Epidermal melanocyte (primary cell): ENCODE data around the gene TMPRSS6.
A peak's percentile ranks its signal among the peaks of the same experiment; 100 is the strongest.

Source experiments
- DNase-seq: peaks from one replicate; pipeline ENCODE4 v3.0.0; 2011; ENCODE audit warnings: low spot score; ENCODE audit not compliant: insufficient read length

TMPRSS6 gene

DNA sequence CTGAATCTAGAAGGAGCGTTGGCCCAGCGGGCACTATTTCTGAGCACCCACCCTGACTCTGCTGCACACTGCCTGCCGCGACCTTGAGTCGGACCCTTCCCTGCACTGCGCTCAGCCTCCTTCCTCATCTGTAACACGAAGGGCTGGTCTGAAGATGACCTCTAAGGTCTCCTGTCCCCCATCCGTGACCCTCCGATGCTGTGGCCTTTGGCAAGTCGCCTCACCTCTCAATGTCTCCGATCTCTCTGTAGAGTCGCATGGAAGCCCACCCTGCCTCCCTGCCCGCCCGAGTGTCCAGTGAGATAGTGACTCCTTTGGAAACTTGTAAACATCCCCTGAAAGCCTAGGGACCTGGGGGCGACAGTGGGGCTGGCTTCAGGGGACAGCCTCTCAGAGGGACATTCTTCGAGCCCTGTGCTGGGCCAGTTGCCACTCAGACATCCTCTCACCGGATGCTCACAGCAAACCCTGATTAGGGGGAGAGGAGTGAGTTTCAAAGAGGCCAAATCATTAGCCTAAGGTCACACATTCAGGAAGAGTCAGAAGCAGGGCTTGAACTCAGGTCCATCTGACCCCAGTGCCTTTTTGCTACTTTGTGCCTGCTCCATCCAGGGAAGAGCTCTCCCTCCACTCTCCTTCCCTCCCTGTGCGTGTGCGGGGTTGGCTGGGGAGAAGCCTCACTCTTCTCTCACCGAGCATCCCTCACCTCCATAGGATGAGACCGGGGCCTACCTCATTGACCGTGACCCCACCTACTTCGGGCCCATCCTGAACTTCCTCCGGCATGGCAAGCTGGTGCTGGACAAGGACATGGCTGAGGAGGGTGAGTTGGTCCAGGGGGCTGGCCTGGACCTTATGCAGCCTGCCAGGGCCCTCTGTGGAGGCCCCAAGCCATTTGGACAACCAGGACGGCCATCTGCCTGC lies 56.9 kb downstream of the TMPRSS6 start:
- no peak for DNase-seq

DNA sequence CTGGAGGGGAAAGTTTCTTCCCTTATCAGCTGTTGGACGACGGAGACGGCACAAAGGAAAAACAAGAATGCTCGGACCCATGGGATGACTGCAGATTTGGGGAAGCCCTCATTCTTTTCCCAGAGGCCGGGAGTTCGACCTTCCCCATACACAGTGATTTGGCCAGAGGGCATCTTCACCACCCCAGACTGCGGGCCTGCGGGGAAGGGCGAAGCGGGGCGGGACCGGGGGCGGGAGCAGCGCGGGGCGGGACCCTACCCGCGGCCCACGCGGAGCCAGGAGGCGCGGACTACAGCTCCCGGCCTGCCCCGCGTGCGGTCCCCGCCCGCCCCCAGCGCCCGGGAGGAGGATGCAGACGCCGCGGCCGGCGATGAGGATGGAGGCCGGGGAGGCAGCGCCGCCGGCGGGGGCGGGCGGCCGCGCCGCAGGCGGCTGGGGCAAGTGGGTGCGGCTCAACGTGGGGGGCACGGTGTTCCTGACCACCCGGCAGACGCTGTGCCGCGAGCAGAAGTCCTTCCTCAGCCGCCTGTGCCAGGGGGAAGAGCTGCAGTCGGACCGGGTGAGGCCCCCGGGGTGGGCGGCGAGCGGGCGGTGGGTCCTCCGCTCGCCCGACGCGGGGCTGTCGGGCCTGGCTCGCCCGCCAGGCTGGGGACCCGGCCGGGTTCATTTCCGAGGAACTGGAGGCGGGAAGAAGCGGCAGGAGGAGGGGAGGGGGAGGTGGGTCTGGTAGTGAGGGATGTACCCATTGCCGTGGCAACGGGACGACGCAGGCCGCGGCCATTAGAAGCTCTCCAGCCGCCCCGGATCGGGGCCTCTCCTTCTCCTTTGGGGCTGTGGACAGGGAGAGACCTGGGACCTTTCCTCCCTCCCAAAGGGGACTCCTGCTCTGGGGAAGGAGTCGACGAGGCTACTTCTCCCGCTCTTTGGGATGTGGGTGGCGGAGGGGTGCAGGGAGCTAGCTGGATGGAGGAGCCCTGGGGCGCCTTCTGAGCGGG lies 57.8 kb downstream of the TMPRSS6 start, which contains the start of gene KCTD17:
TSS of gene KCTD17 (plus strand) at position 352 of the 995 bp plus-strand sequence. CDS start at position 371, 19 bp downstream.
- DNase-seq: peak; percentile 92

DNA sequence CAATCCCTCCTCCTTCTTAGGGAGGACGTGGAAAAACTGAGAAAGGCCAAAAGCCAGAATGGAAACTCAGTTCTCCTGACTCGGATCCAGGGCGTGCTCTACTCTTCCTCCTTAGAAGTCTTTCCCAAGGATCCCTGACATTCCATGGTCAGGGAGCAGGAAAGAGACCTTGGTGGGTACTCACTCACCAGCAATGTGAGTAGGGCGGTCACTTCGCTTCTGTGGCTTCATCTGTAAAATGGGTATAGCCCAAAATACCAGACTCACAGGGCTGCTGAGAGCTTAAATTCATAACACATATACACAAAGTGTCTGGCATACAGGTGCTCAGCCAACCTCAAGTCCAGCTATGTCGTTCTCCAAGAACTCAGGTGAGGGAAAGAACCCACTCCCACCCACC lies 58.6 kb downstream of the TMPRSS6 start:
- DNase-seq: no peak

DNA sequence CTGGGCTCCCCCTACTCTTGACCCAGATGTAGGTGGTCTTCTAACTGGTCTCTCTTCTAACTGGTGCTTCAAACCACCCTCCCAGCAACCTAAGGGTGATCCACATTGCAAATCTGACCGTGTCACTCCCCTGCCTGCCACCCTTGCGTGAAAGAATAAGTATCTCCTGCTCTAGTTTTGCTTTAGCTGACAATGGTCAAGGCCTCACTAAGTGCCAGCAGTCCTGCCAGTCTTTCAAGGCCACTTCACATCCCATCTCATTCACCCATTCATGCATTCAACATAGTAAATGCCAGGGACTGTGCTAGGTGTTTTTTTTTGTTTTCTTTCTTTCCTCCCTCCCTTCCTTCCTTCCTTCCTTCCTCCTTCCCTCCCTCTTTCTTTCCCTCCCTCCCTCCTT lies 60.3 kb downstream of the TMPRSS6 start:
- no peak for DNase-seq

DNA sequence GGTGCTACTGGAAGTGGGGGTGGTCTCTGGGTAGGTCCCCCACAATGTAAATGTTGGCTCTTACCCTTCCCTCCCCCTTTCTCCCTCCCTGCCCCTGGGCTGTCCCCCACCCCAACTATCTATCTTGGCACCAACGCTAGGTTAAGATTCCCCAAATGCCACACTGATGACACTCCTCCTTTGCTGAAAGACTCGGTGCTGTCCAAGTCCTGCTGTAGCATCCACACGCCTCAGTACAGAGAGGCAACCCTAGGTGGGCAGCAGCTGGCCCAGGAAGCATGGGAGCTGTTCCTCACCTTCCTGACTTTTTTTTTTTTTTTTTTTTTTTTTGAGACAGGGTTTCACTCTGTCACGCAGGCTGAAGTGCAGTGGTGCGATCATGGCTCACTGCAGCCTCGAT lies 61.4 kb downstream of the TMPRSS6 start:
- no peak for DNase-seq

DNA sequence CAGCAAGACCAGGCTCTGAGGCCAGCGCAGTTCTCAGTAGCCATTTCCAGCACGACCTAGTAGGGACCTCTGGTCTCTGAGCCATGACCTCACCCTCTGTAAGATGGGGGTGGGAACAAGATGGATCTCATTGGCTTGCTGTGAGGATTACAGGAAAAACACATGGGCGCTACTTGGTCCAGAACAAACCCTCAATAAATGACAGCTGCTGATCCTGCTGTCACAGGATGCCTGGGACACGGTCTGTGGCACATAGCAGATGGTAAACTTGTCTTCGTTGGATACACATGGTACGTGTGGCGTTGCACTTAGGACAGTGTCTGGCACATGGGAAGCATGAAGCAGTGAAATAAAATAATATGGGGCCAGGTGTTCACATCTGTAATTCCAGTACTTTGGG lies 62.5 kb downstream of the TMPRSS6 start:
- no peak for DNase-seq

DNA sequence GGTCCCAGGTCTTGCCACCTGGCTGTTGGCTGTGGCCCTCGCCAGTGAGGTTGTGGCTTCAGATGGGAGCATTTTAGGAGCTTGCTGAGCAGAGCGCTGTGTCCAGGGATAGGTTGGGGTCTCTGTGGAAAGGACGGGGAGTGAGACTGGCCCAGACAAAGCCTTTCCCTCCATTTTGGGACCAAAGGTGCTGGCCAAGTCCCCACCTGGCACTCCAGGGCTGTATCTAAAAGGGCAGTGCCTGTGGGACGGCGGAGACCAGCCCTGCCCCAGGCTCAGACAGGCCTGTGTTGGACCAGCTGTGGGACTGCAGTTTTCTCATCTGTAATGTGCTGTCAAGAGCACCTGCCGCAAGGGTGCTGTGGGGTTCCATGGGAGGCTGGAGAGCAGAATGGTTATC lies 62.9 kb downstream of the TMPRSS6 start:
- no peak for DNase-seq

DNA sequence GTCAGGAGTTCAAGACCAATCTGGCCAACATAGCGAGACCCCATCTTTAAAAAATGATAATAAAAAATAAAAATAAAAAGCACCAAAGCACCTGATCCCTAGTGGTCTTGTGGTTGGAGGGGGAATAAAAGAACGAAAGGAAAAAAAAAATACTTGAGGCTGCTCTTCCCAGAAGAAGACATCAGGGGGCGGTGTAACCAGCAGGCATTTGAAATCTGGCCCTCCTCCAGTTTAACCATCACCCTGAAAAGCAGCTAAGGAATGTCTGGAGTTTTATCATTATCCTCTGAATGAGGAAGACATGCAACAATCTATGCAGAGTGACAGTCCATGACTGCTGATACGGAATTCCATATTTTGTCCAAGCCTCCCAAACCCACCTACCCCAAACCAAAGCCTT lies 63.6 kb downstream of the TMPRSS6 start:
- DNase-seq: peak; percentile 62

DNA sequence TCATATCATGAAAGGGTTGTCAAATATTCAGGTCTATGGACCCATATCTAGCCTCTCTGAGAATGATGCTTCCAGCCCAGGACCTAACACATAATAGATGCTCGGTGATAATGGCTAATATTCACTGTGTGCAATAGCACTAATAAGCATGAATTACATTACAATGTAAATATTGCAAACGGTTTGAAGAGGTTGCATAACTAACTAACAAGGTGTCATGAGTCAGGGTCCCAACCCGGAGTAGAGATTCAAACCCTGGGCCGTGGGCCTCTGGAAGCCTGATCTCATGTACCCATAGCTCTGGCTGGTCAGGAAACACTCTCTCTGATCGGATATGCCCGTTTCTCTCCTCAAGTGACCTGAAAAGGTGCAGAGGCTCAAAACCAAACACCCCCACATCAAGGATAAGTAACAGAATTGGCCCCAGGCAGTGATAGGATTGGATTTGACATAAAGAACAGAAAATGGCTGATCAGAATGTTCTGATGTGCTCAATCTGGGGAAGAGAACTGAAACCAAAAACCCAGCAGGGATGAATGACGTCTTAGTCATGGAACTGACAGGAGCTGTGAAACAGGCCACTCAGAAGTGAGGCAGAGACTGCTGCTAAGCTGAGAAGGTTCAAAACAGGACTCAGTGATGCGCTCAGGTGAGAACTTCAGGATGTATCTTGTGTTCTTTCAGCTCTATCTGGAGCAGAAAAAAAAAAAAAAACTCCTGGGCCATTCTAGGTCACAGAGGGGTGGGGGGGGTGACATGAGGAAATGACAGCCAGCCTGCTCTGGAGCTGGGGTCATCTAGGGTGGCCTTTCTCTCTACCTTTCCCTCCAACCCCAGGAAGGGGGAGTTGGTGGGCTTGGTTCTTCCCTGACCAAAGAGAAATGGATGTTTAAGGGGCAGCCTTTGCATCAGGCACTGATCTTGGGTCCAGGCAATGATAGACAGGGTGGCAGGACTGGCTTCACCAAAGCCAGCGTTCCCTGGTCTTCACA lies 64.6 kb downstream of the TMPRSS6 start:
- no peak for DNase-seq

DNA sequence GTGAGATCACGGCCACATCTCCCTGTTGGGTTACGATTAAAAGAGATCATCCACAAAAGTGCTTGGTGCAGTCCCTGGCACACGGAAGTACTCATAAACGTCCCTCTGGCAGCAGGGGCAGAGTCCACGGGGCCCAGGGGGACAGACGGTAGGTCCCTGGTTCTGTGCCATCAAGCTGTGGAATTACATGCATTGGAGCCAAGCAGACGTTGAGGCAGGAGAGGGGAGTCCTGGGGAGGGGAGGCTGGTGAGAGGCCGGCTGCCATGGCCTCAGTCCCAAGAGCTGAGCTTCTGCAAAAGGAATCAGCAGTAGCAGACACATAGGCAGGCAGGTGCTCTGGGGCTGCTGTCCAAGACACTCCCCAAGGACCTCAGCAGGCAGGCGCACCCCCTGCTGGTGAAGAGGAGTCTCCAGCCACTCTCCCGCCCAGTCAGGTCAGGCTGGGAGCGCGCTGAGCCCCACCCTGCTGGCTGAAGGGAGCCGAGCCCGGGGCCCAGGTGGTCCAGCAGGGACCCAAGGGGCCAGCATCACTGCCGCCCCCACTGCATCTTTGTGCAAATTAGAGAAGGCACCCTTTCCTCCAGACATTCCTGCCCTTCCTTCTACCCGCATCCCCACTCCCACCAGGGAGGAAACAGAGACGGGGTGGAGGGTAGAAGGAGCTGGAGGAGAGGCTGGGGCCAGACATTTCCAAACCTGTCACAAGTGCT lies 65.5 kb downstream of the TMPRSS6 start:
- DNase-seq: no peak

DNA sequence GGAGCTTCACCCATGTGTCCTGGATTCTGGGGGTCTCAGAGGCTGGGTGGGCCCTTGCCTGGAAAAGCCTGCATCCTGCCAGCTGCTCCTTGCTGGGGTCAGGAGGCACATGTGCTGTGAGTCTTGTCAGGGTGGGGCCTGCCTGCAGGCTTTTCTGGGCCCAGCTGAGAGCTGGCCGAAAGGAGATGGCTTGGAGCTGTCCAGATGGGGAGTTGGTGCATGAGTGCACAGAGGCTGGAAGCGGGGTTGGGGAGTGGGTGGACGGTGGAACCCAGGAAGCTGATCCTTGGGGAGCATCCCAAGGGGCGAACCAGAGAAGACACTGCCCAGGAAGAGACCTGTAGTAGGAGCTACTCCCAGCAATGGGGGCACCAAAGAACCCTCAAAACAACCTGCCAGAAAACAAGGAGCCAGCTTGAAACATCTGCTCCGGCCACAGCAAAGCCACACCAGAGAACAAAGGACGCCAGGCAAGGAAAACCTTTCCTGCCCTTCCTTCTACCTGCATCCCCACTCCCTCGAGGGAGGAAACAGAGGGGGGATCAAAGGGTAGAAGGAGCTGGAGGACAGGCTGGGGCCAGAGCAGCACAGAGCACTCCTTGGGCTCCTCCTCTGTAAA lies 66.2 kb downstream of the TMPRSS6 start:
- DNase-seq: no peak

DNA sequence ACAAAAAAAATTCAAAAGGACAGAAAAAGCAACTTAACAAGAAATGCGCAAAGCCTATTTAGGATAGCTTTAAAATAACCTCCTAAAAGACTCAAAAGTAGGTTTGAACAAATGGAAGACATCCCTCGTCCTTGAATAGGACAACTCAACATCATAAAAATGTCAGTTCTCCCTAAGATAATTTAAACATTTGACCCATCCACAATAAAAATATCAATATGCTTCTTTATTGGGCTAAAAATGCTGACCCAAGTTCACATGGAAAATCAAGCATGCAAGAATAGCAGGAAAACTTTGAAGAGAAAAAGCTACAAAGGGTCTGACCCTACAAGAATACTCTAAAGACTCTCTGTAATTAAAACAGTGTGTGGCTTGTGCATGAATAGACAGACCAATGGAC lies 70.0 kb downstream of the TMPRSS6 start:
- DNase-seq: no peak

DNA sequence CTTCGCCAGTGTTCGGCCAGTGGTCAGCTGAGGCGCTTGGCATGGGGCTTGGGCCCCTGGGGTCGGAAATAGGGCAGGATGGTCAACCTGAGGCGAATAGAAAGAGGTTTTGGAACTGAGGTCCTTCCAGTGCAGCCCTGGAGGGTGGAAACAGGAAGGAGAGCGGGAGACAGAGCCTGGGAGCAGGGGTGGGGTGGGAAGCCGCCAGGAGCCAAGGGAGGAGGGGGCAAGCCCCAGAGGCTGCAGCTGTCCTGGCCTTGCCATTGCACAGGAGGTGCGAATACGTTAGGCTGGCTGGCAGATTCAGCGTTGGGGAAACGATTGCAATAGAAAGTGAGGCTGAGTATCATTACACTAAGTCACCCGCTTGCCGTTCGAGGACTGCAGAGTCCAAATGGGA lies 71.8 kb downstream of the TMPRSS6 start:
- DNase-seq: no peak

DNA sequence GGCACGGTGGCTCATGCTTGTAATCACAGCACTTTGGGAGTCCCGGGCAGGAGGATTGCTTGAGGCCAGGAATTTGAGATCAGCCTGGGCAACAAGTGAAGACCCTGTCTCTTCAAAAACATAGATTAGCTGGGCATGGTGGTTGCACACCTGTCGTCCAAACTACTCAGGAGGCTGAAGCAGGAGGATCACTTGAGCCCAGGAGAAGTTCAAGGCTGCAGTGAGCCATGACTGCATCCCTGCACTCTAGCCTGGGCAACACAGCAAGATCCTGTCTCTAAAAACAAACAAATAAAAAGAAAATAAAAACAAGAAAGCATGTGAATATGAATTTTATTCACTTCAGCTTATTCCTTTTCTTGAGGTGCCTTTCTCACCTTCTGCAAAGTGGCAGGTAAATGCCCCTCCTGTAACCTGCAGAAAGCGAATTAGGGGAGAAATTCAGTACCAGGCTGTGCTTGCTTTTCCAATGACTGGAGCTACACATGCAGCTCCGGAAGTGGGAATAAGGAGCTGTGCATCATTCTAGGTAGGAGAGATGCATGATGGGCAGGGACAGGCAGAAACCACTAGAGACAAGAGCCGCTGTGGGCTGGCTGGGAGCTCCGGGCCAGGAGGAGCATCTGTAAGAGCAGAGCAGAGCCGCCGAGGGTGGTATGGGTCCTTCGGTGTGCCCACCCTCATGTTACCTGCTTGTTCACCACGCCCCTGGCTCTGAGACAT lies 72.7 kb downstream of the TMPRSS6 start:
- DNase-seq: no peak

DNA sequence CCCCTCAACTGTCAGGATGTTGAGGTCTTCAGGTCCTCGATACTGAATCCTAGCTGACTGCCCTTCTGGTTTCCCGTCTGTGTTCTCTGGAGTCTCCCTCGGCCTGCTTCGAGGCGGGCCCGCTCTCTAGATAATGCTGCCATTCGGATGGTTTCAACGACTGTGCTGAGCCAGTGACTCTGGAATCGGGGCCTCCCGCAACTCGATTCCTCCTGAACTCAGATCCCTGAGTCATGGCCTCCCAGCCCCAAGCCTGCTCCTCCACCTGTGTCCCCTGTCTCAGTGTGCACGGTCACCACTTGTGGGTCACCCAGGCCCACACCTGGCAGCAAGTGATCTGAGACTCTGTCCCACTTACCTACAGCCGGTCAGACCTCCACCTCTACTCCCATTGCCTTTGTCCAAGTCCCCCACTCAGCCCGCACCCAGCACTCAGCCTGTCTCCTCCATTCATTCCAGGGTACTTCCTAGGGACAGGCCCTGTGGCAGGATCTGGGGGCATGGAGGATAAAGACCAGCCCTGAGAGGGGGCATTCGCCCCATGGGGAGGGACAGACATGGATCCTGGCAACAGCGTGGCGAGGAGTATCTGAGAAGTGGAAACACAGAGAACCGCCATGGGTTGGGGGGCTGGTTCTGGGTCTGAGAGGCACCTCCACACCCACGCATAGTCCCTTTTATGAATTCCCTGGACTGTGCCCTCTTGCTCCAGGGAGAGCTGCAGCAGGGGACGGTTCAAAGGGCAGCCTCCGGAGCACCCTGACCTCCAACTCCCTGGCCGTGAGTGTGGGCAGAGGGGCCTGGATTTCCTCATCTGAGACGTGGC lies 75.7 kb downstream of the TMPRSS6 start:
- no peak for DNase-seq

DNA sequence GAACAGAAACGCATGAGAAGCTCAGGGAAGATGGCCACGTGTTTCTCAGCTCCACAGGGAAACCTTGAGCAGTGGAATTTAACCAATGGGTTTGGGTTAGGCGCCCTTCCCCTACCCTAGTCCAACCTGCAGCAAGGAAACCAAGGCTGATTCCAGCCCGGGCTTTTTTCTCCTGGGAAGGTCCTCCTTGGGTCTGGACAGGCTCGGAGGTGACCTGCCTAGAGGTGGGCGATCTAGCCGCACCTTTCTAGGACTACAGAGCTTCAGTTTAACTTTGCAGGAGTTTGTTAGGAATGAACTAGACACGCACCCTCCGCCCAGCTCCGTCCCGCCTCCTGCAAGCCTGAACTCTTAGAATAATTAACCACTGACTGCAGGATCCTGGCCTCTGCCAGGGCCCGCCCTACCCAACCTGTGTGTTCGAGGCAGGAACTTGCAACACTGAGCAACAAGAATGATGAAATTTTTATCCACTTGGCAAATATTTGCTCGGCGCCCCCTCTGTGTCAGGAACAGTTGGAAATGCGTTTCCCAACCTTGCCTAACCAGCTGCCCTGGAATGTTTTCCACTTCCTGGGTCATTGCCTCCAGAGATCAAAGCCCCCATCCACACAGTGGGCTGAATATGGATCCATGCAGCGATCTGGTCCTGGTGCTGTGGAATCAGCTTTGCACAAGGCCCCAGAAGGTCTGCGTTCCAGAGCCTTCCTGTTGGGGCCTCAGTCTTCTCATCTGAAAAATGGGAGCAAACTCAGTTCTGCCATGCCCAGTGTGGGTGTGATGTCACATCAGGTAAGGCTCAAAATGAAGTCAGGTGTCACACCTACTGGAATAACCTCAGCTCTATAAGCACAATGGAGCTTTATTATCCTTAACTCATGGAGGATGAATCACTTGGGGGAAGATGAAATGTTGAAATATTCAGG lies 76.7 kb downstream of the TMPRSS6 start:
- DNase-seq: no peak

DNA sequence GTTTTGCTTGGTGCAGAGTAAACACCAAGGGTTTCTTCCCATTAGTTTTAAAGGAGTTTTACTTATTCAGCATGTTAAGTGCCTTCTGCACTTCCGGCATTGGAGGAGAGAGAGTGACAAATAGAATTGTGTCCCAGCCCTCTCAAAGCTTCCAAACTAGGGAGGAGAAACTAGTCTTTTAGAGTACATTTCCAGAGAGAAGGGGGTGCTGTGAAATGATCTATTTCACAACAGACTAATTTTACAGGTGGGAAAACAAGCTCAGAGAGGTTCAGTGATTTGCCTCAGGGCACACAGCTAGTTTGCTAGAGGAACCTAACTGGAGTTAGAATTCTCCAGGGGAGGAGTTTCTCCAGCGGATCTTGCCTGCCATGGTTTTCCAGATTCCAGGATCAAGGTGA lies 77.4 kb downstream of the TMPRSS6 start:
- DNase-seq: no peak
